HL-60/S4 (cell line): ENCODE data around the gene MMP10.

Source experiments
- in situ Hi-C: fragments of 300-500 bp; cut with MboI; formaldehyde crosslinking; loops from 2 replicates; pipeline ENCODE4 v1.14.3; 2022; ENCODE audit warnings: low sequenced_read_pairs

MMP10 gene

DNA sequence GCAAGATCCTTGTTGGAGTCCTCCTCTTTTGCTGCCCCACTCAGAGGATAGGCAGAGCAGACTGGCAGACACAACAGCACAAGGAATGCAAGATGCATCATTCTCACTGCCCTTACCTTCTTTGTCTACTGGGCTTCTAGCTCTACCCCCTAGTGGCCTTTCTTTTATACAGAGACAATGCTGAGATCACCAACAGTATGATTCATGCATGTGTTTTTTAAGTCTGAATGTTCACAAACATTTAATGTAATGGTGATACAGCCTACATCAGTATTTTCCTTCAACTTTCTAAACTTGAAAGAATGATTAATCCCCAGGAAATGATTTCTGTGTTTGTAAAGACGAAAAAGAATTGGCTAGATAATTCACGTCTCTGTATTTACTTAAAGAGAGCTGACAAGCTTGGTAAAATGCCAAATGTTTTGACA lies at the start of gene MMP10:
Gene MMP10, minus strand, starts transcription at position 138 of the 428 bp plus-strand sequence. Its CDS starts 37 bp downstream, at position 101.
- in situ Hi-C loops = no loop called here

DNA sequence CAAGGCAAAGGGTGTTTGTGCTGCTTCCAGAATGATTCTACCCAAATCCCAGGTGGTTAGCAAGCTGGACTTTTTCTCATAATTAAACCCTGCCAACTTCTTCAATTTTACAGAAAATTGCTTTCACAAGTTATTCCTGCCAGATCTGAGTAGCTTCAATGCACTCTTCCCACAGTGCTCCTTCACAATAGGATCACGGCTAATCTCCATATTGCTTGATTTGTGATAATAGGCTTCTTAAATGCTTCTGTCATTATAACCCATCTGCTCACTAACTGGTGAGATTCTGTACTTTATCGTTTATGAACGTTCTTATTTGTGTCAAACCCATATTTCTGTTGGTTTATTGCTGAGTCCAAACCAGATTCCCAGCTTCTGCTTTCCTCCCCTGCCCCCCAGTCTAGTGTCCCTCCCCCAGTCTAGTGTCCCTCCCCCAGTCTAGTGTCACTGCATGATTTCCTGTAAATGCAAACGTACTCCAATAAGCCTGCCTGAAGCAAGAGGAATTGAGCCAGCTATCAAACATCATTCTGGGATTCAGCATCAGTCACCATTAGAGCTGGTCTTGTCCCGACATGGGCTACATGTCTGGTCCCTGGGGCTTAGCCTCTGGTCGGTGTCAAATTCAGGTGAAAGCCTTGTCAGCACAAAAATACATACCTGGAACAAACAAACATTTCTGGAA lies 49.0 kb upstream of the MMP10 start:
- in situ Hi-C loops = no loop called here

DNA sequence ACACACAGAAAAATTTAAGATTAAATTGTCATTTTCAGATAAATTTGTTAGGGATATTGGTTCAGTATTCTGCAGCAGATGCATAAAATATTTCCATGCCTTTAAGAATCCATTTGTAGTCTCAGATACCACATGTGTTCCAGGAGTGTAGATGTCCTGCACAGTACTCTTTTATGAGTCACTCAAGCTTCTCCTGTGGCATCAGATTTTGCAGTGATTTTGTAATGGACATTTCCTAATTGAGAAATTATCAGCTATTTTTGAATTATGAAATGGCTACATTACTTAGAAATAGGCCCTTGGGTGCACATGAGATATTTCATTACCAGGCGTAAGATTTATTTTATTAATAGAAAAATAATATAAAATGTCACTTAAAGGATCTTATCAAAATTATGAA lies 44.1 kb upstream of the MMP10 start:
- in situ Hi-C loops = no loop called here

DNA sequence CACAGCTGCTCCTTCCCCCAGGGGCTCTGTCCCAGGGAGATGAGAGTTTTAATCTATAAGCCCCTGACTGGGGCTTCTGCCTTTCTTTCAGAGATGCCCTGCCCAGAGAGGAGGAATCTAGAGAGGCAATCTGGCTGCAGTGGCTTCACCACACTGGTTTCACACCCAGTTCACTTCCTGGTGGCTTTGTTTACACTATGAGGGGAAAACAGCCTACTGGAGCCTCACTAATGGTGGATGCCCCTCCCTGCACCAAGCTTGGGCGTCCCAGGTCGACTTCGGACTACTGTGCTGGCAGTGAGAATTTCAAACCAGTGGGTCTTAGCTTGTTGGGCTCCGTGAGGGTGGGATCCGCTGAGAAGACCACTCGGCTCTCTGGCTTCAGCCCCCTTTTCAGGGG lies 39.1 kb upstream of the MMP10 start:
- in situ Hi-C loops = no loop called here

DNA sequence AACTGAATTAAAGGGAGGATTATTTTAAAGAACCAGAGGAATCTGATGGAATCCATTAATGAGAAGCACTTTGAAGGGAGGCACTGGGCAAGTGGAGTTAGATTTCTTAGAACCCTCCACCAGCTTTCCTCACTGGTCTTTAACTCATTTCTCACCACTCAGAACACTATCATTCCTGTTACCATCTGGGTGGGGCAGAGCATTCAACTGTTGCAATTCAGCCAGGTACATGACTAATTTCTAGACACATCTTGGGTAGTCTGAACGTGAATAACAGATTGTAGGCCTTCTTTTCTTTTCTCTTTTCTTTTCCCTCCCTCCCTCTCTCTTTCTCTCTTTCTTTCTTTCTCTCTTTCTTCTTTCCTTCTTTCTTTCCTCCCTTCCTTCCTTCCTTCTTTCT lies 33.1 kb upstream of the MMP10 start:
- in situ Hi-C loops = no loop called here

DNA sequence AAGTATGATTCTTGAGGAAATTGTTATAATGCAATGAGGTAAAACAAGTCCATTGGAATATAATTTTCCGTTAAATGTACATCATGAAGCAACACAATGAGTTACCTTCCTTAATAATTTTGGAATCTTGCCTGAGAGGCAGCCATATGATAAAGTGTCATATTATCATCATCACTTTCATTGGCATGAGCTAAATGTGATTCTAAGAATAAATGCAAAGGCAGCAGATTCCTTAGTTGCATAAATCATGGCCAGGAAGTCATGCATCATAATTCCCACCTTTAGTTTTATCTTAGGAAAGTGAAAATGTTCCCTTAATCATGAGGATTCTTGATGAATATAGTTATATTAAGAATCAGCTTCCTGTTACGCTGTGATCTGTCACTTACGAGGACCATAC lies 31.8 kb upstream of the MMP10 start:
- in situ Hi-C loops = no loop called here

DNA sequence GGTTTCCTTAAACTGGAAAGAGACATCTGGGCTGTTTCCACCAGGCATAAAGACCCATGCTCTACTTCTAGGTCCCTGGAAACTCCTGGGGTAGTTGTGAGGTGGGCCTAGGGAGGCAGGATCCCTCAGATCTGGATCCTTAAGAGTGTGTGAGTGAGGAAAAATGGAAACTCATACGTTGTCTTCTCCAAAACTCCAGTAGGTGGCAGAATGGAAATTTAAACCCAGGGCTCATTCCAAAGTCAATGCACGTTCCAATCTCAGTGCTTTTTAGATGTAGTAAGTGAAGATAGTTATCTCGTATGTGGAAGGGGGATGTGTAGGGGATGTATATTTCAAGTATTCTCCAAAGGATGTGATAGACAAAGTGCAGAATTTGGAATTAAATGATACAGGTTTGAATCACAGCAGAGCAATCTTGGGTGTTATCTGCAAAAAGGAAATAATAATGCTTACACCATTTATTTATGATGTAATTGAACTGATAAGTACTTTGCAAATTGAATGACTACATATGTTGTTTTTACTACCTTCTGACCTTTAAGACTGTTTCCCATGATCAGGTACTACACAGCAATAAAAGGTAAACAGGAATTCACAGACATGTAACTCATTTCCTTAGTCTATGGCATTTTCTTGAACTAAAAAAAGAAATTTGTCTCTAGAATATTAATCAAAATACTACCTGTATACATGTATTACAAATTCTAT lies 30.7 kb upstream of the MMP10 start:
- in situ Hi-C loops = no loop called here

DNA sequence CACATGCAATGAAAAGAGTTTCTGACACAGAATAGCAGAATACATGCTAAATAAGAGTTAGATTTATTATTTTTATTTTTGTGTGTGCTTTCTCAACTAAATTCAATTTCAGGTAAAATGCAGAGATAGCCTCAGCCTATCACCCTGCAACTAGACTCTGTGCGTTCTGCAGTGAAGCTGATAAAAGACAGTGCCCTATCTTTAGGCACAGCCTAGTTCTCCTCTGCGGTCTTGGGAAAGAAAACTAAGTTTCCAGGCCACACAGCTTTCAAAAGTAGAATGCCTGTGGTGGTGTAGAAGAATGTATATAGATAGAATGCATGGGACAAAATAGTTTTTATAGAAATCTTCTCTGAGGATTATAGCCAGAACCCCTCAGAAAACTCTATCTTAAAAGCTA lies 29.5 kb upstream of the MMP10 start:
- in situ Hi-C loops = no loop called here

DNA sequence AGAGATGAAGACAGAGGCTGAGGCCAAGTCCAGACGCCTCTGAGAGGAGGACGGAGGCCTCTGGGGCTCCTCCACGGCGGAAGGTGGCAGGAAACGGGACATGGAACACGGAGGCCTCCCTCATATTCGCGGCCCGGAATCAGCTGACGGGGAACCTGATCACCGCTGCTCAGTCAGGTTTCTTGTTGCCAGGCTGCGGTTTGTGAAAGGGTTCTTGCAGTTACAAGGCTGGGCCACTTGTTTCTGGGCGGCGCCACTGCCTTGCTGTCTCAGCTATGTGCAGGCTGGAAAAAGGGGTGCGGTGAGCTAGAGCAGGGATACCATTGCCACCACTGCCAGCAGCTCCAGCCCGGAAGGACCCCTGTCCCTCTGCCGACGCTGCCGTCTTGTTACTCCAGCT lies 27.5 kb upstream of the MMP10 start:
- in situ Hi-C loops = no loop called here

DNA sequence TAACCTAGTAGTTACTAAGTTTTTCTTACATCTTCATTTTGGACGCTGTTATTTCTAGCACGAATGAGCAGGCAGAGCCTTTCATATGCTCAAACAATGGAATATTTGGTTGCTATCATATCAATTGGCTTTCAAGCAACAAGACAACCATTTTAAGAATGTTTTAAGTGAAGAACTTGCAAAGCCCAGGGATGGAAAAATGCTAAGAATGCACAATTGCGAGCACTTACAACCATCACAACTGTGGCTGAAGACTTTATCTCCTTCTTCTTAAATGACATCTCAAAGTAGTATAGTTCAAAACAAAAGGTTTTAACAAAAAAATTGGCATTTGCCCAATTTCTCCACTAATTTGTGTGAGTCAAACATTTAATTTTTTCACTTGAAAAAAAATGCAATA lies 25.9 kb upstream of the MMP10 start:
- in situ Hi-C loops = no loop called here

DNA sequence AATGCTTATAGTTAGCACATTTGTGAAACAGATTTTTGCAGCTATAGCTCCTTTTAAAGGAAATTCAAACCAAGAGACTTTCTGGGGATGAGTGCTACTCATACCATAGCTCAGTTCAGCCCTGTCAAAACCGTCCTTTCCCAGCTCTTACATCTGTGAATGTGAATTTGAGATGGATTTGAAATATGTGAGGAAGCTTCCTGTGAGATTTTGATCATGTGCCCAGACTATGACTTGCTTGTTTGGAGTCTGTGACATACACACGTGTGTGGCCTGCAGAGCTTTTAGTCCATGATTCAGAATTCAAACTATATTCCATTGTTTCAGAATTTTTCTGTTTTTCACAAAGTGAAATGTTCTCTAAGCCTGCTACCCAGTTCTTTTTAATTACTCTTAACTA lies 21.9 kb upstream of the MMP10 start:
- in situ Hi-C loops = no loop called here

DNA sequence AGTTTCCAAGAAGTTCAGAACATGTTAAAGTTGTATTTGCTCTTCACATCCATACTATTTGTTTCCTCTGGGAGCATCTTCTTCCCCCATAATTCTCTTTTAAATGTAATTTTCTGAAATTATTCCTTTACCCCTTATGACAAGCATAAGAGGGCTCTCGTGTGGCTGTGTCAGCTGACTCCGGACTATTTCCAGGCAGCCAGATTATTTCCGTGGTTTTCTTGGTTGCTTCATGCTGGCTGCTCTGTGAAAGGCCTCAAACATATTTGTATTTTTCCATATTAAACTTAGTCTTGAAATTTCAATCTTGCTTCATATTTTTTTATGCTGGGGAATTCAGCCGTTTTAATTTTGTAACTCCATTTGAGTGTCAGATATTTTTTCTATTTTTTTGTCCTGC lies 20.3 kb upstream of the MMP10 start:
- in situ Hi-C loops = no loop called here

DNA sequence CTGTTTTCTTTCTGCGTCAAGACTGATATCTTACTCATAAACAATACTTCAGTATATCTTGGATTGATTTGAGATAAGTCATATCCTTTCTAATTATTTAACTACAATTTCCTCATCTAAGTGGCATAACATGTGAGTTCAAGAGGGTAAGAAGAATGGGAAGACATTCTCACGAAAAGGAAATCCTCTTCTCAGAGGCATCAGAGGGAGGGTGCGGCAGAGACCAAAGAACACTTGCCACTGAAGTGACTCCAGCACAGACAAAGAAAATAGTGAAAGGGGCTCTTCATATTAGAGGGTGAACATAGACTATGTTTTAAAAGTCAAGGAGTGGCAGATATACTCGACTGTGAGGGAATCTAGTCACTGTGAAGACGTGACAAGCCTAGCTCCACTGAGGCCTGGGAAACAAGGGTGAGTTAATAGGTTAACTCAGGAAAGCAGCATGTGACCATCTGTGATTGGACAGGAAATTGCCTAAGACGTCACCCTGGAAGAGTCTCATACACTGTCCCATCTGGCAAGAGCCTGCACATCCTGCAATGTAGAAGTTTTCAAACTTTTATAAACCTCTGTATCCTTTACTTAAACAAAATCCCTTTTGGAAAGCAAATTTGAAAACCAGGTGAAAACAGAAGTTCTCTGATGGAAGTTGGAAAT lies 19.4 kb upstream of the MMP10 start:
- in situ Hi-C loops = no loop called here

DNA sequence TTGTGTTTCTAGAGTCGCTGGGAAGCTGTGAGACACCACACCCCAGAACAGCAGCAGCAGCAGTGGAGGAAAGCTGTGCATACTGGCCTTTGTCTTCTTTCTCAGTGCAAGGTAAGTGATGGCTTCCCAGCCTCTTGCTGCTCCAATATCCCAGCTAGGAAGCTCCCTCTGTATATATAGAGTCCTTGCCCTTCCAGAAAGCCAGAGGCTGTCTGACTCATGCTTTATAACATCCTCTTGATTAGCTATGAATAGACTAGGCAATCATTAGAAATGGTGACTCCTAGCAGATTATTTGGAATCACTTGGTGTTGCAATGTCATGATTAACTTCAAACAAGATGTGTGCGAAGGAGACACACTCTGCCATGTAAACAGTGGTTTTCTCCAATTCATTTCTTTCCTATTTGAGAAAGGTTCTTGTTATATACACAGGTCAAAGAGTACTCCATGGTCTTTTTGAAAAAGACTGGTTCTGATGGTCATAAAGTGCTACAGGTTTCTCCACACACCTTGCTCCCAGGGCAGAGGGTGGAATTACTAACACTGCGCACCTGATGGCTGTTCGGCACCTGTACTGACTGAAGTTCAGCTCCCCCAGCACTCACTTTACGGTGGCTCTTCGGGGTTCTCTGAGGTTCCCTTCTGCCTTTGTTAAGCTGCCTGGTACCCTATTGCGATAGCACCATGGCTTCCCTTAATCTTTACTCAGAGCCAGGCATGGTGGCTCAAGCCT lies 17.8 kb upstream of the MMP10 start, which contains the start of gene MMP1:
Gene MMP1, minus strand, starts transcription at position 149 of the 735 bp plus-strand sequence. Its CDS starts 68 bp downstream, at position 81.
- in situ Hi-C loops = no loop called here

DNA sequence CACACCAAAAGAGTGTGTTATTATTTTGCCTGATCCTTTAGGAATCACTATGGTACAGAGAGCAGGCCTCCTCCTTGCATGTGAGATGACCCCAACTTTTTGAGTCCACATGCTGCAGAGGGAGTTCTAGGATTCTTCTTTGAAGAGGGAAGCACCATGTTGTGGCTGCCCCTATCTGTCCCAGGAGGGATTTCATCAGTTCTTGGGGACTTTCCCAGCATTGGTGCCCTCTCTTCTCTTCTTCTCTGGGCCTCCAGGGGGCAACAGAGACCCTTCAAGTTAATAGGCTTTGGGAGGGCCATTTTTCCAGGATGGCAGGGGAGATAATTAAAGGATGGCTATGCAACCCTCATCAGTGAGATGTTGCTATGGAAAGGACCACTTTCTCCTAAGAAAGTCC lies 14.0 kb upstream of the MMP10 start:
- in situ Hi-C loops = no loop called here

DNA sequence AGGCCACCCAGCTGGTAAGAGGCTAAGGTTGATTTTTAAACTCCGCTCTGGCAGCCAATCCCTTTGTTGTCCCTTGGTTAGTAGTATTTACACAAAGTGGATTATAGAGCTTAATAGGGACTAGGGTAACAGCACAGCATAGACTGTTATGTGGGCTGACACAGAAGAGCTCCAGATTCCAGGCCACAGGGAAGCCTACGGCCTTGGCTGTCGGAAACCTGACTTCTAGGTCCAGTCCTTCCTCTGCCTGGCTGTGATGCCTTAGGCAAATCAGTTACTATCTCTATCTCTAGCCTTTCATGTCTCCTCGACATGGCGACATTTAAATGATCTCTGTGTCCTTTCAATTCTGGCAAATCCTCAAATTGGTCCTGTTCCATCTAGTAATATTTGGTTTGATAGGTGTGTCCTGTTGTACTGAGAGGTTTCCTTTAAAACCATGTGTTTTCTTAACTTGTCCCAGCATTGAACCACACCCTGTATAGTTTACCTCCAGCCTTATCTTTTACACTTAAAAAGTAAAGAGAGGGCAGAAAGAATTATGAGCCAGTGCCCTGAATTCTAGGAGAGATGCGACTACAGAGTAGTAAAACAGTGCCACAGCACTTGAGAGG lies 13.4 kb upstream of the MMP10 start:
- in situ Hi-C loops = no loop called here

DNA sequence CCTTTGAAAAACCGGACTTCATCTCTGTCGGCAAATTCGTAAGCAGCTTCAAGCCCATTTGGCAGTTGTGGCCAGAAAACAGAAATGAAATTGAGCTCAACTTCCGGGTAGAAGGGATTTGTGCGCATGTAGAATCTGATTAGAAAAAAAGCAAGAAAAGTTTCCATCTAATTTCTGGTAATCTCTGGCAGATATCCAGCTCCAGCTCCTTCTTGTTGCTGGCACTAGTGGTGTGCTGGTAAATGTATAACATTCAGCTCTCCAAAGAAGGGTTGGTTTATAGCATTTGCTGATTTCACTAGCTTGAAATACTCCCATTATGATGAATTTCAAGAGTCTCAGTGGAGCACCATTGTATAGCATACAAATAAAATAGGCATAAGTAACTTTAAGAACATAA lies 12.2 kb upstream of the MMP10 start:
- in situ Hi-C loops = no loop called here

DNA sequence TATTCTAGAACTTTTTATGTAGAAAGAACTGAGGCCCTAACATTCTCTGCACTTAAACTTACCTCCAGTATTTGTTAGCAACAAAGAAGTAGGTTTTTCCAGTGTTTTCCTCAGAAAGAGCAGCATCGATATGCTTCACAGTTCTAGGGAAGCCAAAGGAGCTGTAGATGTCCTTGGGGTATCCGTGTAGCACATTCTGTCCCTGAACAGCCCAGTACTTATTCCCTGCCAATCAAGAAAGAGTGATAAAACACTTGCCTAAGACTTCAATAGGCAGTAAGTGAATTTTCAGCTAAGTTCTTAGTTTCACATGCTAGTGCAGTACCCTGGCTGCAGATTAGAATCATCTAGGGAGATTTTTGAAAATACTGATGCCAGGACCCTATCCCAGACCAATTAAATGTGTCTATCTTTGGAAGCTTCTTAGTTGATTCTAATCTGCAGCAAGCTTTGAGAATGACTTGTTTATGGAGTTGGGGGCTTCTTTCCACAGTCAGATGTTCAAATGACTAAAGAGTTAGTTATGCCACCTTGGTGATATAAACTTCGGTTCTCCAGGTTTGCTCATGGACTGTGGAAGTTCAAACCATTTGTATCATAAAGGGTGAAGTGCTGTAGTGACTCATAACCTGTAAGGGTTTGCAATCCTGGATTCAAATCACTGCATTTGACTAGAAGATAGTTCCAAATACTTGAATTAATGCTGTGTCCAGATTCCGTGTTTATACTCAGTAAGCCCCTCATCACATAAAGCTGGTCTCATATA lies 11.0 kb upstream of the MMP10 start:
- in situ Hi-C loops = no loop called here

DNA sequence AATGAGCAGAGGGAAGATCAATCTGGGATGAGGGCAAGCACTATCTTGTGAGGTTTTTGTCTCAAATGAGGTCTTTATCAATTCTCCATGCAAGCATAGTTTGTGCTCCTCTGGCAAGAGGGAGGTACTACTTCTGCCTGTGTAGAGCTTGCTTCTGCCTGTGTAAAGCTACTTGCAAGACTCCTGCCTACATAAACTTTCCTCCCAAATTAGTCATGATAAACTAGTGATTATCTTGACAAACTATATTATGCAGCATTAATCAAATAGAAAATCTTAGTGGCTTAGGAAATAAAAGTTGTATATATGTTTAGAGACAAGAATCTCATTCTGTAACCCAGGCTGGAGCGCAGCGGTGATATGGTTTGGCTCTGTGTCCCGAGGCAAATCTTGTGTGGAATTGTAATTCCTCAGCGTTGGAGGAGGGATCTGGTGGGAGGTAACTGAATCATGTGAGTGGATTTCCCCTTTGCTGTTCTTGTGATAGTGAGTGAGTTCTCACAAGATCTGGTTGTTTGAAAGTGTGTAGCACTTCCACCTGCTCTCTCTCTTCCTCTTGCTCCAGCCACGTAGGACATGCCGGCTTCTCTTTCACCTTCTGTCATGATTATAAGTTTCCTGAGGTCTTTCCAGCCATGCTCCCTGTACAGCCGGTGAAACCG lies 8.0 kb upstream of the MMP10 start:
- in situ Hi-C loops = no loop called here

DNA sequence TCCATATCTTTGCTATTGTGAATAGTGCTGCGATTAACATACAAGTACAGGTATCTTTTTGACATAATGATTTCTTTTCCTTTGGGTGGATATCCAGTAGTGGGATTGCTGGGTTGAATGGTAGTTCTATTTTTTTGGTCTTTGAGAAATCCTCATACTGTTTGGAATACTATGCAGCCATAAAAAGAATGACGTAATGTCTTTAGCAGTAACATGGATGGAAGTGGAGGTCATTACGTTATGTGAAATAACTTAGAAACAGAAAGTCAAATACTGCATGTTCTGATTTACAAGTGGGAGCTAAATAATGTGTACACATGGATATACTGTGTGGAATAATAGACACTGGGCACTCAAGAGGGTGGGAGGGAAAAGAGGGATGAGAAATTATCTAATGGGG lies 4.0 kb upstream of the MMP10 start:
- in situ Hi-C loops = no loop called here
